ENCODE results near the gene ZRANB2. TPM values are rescaled to one million over a fixed set of nuclear protein-coding genes. Genes with fewer than 3 reads are reported as not detected.

Gene ZRANB2
- polyA plus RNA-seq, 1 donor from 2014 or later: 181 TPM

DNA sequence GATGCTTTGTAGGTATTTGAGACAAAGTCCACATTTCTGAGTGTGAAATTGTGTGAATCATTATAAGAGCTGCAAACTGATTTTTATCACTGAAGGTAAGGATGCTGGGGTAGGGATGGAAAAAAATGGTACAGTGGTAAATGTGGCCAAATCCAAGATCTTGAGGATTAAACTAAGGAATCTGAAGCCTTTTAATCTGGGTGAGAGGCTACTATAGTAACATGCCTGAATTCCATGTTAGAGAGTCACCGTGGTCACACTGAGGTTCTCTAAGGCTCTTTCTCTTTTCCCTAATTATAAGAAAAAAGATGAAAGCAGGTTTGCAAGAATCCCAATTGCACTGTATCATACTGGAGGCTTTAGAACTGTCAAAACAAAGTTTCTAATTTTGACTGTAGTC is 50.8 kb downstream of the ZRANB2 start:
- Histone ChIP-seq H2AFZ (ENCODE audit: low read depth, low read length) (no peak overlapping the region), H3K79me2 (replicated peaks; ENCODE audit: insufficient read depth, low read length) (no peaks in the 10 kb centered on the region), H3K27me3 (ENCODE audit: insufficient read depth, low read depth, low read length) (no peaks in the 10 kb centered on the region), H3K9me2 (ENCODE audit: insufficient read depth, low read length) (no peaks in the 10 kb centered on the region), H4K20me1 (ENCODE audit: insufficient read depth) (no peaks in the 10 kb centered on the region), H3K36me3 (ENCODE audit: insufficient read depth, low read length) (no peaks in the 10 kb centered on the region), H3K4me2 (ENCODE audit: low read length) (no peak overlapping the region), H3K9ac (ENCODE audit: low read length) (no peak overlapping the region), H3K4me3 (ENCODE audit: low read length) (no peak overlapping the region), H3K9me3 (ENCODE audit: low read length) (no peaks in the 10 kb centered on the region), H3F3A (ENCODE audit: insufficient read depth, low read length, poor library complexity, severe bottlenecking) (no peaks in the 10 kb centered on the region), H3K27ac (ENCODE audit: low read length) (no peak overlapping the region)
- TF ChIP-seq, protein P1, sequence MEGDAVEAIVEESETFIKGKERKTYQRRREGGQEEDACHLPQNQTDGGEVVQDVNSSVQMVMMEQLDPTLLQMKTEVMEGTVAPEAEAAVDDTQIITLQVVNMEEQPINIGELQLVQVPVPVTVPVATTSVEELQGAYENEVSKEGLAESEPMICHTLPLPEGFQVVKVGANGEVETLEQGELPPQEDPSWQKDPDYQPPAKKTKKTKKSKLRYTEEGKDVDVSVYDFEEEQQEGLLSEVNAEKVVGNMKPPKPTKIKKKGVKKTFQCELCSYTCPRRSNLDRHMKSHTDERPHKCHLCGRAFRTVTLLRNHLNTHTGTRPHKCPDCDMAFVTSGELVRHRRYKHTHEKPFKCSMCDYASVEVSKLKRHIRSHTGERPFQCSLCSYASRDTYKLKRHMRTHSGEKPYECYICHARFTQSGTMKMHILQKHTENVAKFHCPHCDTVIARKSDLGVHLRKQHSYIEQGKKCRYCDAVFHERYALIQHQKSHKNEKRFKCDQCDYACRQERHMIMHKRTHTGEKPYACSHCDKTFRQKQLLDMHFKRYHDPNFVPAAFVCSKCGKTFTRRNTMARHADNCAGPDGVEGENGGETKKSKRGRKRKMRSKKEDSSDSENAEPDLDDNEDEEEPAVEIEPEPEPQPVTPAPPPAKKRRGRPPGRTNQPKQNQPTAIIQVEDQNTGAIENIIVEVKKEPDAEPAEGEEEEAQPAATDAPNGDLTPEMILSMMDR (IDR thresholded peaks at IDR 0.05; ENCODE audit: poor library complexity, severe bottlenecking): no peak
- no peak for TF ChIP-seq TAF1 (IDR thresholded peaks at IDR 0.05; ENCODE audit: low read depth)
- TF ChIP-seq POLR2AphosphoS5 (IDR thresholded peaks at IDR 0.05): no peak
- no peak for TF ChIP-seq EZH2 (IDR thresholded peaks at IDR 0.05; ENCODE audit: borderline replicate concordance, insufficient read depth, low read length, poor library complexity, severe bottlenecking)
- TF ChIP-seq SMC3 (conservative IDR thresholded peaks at IDR 0.05; ENCODE audit: poor library complexity): no peak
- no peak for TF ChIP-seq REST (IDR thresholded peaks at IDR 0.05; ENCODE audit: borderline replicate concordance)
- no peak for TF ChIP-seq RAD21 (conservative IDR thresholded peaks at IDR 0.05)
- TF ChIP-seq MXI1 (conservative IDR thresholded peaks at IDR 0.05; ENCODE audit: poor library complexity, severe bottlenecking): no peak
- no peak for TF ChIP-seq EP300 (conservative IDR thresholded peaks at IDR 0.05; ENCODE audit: poor library complexity, severe bottlenecking)

GRCh38 chr1:71028981-71029380 is 51.9 kb downstream of the ZRANB2 start:
- Histone ChIP-seq H3K9me2 (ENCODE audit: insufficient read depth, low read length) (no peaks in the 10 kb centered on the region), H3F3A (ENCODE audit: insufficient read depth, low read length, poor library complexity, severe bottlenecking) (no peaks in the 10 kb centered on the region), H3K4me3 (ENCODE audit: low read length) (no peak overlapping the region), H3K9me3 (ENCODE audit: low read length) (no peaks in the 10 kb centered on the region), H4K20me1 (ENCODE audit: insufficient read depth) (no peaks in the 10 kb centered on the region), H2AFZ (ENCODE audit: low read depth, low read length) (no peak overlapping the region), H3K79me2 (replicated peaks; ENCODE audit: insufficient read depth, low read length) (no peaks in the 10 kb centered on the region), H3K36me3 (ENCODE audit: insufficient read depth, low read length) (no peaks in the 10 kb centered on the region), H3K27me3 (ENCODE audit: insufficient read depth, low read depth, low read length) (no peaks in the 10 kb centered on the region), H3K4me2 (ENCODE audit: low read length) (no peak overlapping the region), H3K27ac (ENCODE audit: low read length) (no peak overlapping the region), H3K9ac (ENCODE audit: low read length) (no peak overlapping the region)
- no peak for TF ChIP-seq SMC3 (conservative IDR thresholded peaks at IDR 0.05; ENCODE audit: poor library complexity)
- TF ChIP-seq, protein P1 (IDR thresholded peaks at IDR 0.05; ENCODE audit: poor library complexity, severe bottlenecking): no peak
- no peak for TF ChIP-seq TAF1 (IDR thresholded peaks at IDR 0.05; ENCODE audit: low read depth)
- no peak for TF ChIP-seq REST (IDR thresholded peaks at IDR 0.05; ENCODE audit: borderline replicate concordance)
- TF ChIP-seq POLR2AphosphoS5 (IDR thresholded peaks at IDR 0.05): no peak

Measured in neural cell (in vitro differentiated cells).